K562 (cell line): ENCODE measurements around the gene IL2. TPM values are rescaled to one million over a fixed set of nuclear protein-coding genes. Genes with fewer than 3 reads are reported as not detected.
A peak's percentile ranks its signal among the peaks of the same experiment; 100 is the strongest.

Experiments used
- ATAC-seq: fragments of 200-7000 bp; cut with Tn5 transposase; 3 replicates; pipeline ENCODE4 v1.9.1; 2020; ENCODE audit warnings: moderate library complexity
- Bru-seq: library from RNA; stranded (reverse); fragments of 400-500 nt; gene quantifications from one replicate; lab custom pipeline; 2021; lab: Mats Ljungman, UMichigan
- BruChase-seq, 2 experiments: library from RNA; stranded (reverse); fragments of 400-500 nt; gene quantifications; one replicate each; lab custom pipeline; 2021; lab: Mats Ljungman, UMichigan
- BruUV-seq: library from RNA; stranded (reverse); fragments of 400-500 nt; replicated peaks from 2 replicates; lab custom pipeline; 2021; lab: Mats Ljungman, UMichigan
- CTCF ChIA-PET: fragments of 300-600 bp; formaldehyde crosslinking; extraction: SDS; loops from one replicate; lab custom pipeline; 2021; ENCODE audit warnings: low intra/inter-chr PET ratio; lab: Yijun Ruan, JAX
- POLR2A ChIA-PET: fragments of 300-600, 350-650 bp; sonication (Branson Sonifier 250); formaldehyde crosslinking; extraction: SDS; loops from one replicate; lab custom pipeline; 2021; ENCODE audit warnings: antibody characterized with exemption, inconsistent platforms; lab: Yijun Ruan, JAX
- DNase-seq, 4 experiments: peaks; one replicate each; pipeline versions ENCODE4 v3.0.0 to v3.0.0-alpha.2; 2011 to 2018; ENCODE audit warnings: low spot score in 3 of 4, mixed read lengths in 3 of 4; ENCODE audit errors: extremely low read depth in 1 of 4
- FAIRE-seq: peaks from 2 replicates; lab custom pipeline; 2011; peaks lifted over from hg19 to GRCh38; lab: Jason Lieb, UNC
- H2AFZ ChIP-seq: 2 replicates; pipeline ENCODE4 v1.6.0; 2011; ENCODE audit warnings: low read depth, low read length, control low read depth, inconsistent platforms
- H3K27ac ChIP-seq: fragments of 200-600 bp; 3 replicates; pipeline ENCODE4 v1.8.0; 2011; ENCODE audit warnings: low read depth, mild to moderate bottlenecking, control low read depth, inconsistent platforms, low read length, moderate library complexity, mixed read lengths; ENCODE audit errors: extremely low read depth
- H3K27me3 ChIP-seq, 2 experiments: fragments of 300-600 bp in 1 of 2; 2 replicates in 1 of 2; 3 replicates in 1 of 2; pipeline versions ENCODE4 v1.6.0 to v1.8.0; 2011; ENCODE audit warnings: inconsistent platforms in 2 of 2, low read length in 2 of 2, mild to moderate bottlenecking in 1 of 2, mixed read lengths in 1 of 2, moderate library complexity in 1 of 2; ENCODE audit not compliant: control insufficient read depth in 2 of 2, insufficient read depth in 2 of 2
- H3K36me3 ChIP-seq: fragments of 300-600 bp; 3 replicates; pipeline ENCODE4 v1.8.0; 2011; ENCODE audit warnings: mild to moderate bottlenecking, low read length, inconsistent platforms; ENCODE audit not compliant: control insufficient read depth, insufficient read depth
- H3K4me1 ChIP-seq, 2 experiments: fragments of 200-600 bp in 1 of 2; replicated peaks in 1 of 2; 2 replicates in 1 of 2; 3 replicates in 1 of 2; pipeline versions ENCODE4 v1.5.1 to v1.8.0; 2011; ENCODE audit warnings: inconsistent platforms in 2 of 2, low read length in 2 of 2, mild to moderate bottlenecking in 1 of 2, mixed read lengths in 1 of 2, moderate library complexity in 1 of 2; ENCODE audit not compliant: control insufficient read depth in 2 of 2, insufficient read depth in 2 of 2
- H3K4me2 ChIP-seq: 2 replicates; pipeline ENCODE4 v1.6.1; 2011; ENCODE audit warnings: low read length, control low read depth, inconsistent platforms, mixed read lengths; ENCODE audit not compliant: insufficient read depth
- H3K4me3 ChIP-seq: fragments of 200-600 bp; sonication (generic), shearing (Covaris generic); 2 replicates; pipeline ENCODE4 v1.5.1; 2016; ENCODE audit warnings: control low read depth, inconsistent platforms
- H3K79me2 ChIP-seq: fragments of 200-600 bp; 3 replicates; pipeline ENCODE4 v1.8.0; 2011; ENCODE audit warnings: low read length, inconsistent platforms; ENCODE audit not compliant: control insufficient read depth, insufficient read depth
- H3K9ac ChIP-seq, 2 experiments: 2 replicates each; pipeline versions ENCODE4 v1.6.0 to v1.6.1; 2011; ENCODE audit warnings: low read depth in 2 of 2, low read length in 2 of 2, control low read depth in 1 of 2, inconsistent platforms in 1 of 2, mild to moderate bottlenecking in 1 of 2, mixed read lengths in 1 of 2; ENCODE audit not compliant: insufficient read depth in 1 of 2
- H3K9me1 ChIP-seq: one replicate; pipeline ENCODE4 v1.6.0; 2011; ENCODE audit warnings: inconsistent platforms, mild to moderate bottlenecking, low read length, moderate library complexity; ENCODE audit not compliant: control insufficient read depth, insufficient read depth
- H3K9me3 ChIP-seq: replicated peaks from 2 replicates; pipeline ENCODE4 v1.5.1; 2011; ENCODE audit warnings: low read depth, low read length, inconsistent platforms; ENCODE audit not compliant: control insufficient read depth, insufficient read depth
- H4K20me1 ChIP-seq: replicated peaks from 2 replicates; pipeline ENCODE4 v1.6.1; 2011; ENCODE audit warnings: low read length, inconsistent platforms, mixed read lengths; ENCODE audit not compliant: control insufficient read depth, insufficient read depth
- BRD4 ChIP-seq: fragments of 200-600 bp; sonication (generic); IDR thresholded peaks from 2 replicates; pipeline ENCODE4 v1.6.1; 2017; ENCODE audit warnings: inconsistent platforms
- CBX3 ChIP-seq, 2 experiments: IDR thresholded peaks; 1 replicate in 1 of 2; 2 replicates in 1 of 2; pipeline ENCODE4 v1.6.1; 2012; ENCODE audit warnings: inconsistent platforms in 2 of 2, low read length in 2 of 2, borderline replicate concordance in 1 of 2, control low read depth in 1 of 2
- CHD1 ChIP-seq: fragments of 200-600 bp; sonication (generic); IDR thresholded peaks from one replicate; pipeline ENCODE4 v1.6.1; 2012; ENCODE audit warnings: mild to moderate bottlenecking, moderate library complexity, low read length, inconsistent platforms
- CHD2 ChIP-seq: IDR thresholded peaks from 2 replicates; pipeline ENCODE4 v1.6.1; 2011; ENCODE audit warnings: low read depth, low read length
- JUN ChIP-seq, 2 experiments: sonication (generic) in 1 of 2; formaldehyde crosslinking in 1 of 2; IDR thresholded peaks; 2 replicates each; pipeline versions ENCODE4 v1.6.1 to v1.8.0; 2012 to 2022; ENCODE audit warnings: borderline replicate concordance in 2 of 2, mild to moderate bottlenecking in 2 of 2, improper control_type of control experiment in 1 of 2, low read depth in 1 of 2, low read length in 1 of 2, missing genetic modification reagents in 1 of 2
- NUFIP1 ChIP-seq: fragments of 450-650 bp; IDR thresholded peaks from 2 replicates; pipeline ENCODE4 v1.6.1; 2018; ENCODE audit not compliant: partially characterized antibody
- PHF20 ChIP-seq: fragments of 450-650 bp; IDR thresholded peaks from 2 replicates; pipeline ENCODE4 v1.6.1; 2018; ENCODE audit not compliant: partially characterized antibody
- PHF21A ChIP-seq: fragments of 450-650 bp; IDR thresholded peaks from 2 replicates; pipeline ENCODE4 v1.6.1; 2017; ENCODE audit warnings: low read depth, borderline replicate concordance
- POLR3G ChIP-seq: IDR thresholded peaks from 2 replicates; pipeline ENCODE4 v1.6.1; 2011; ENCODE audit not compliant: insufficient read length, insufficient replicate concordance; ENCODE audit errors: extremely low read depth
- YY1 ChIP-seq, 3 experiments: IDR thresholded peaks; 2 replicates each; pipeline ENCODE4 v1.6.1; 2011; ENCODE audit warnings: low read length in 2 of 3, mild to moderate bottlenecking in 2 of 3, moderate library complexity in 2 of 3, borderline replicate concordance in 1 of 3, control low read depth in 1 of 3, low read depth in 1 of 3; ENCODE audit not compliant: insufficient read depth in 3 of 3, insufficient replicate concordance in 2 of 3, control insufficient read depth in 1 of 3, insufficient read length in 1 of 3; ENCODE audit errors: extremely low read depth in 1 of 3
- ZNF217 ChIP-seq: sonication (generic); formaldehyde crosslinking; IDR thresholded peaks from 2 replicates; pipeline ENCODE4 v1.8.0; 2022; ENCODE audit warnings: mild to moderate bottlenecking, missing genetic modification reagents
- WGBS: fragments of 100-300 bp; shearing (Covaris generic); methylation state at CpG from one replicate; pipeline ENCODE4 v1.1.6; 2016; ENCODE audit warnings: low coverage, mixed read lengths; ENCODE audit not compliant: insufficient coverage; ENCODE audit errors: missing lambda C conversion rate; 5-methylcytosine and 5-hydroxymethylcytosine counted together
- in situ Hi-C: fragments of 300-500 bp; cut with MboI; formaldehyde crosslinking; loops from 4 replicates; pipeline ENCODE4 v1.15.0; 2018; ENCODE audit warnings: inconsistent platforms, mixed read lengths
- intact Hi-C: fragments of 100-400 bp; cut with micrococcal nuclease; formaldehyde crosslinking; loops from 2 replicates; pipeline ENCODE4 v1.14.2; 2022
- long read RNA-seq, 3 experiments: library from polyadenylated mRNA in 2 of 3; library from RNA in 1 of 3; unstranded in 2 of 3; stranded (forward) in 1 of 3; transcript quantifications; one replicate each; pipeline ENCODE4 v2.0.0, GENCODE V29; 2019 to 2022
- polyA minus RNA-seq, 3 experiments: library from RNA; depleted of rRNA, polyadenylated mRNA; stranded (reverse); fragments of >200 nt; gene quantifications; 2 replicates each; pipeline ENCODE4 v1.2.3, GENCODE V29; 2011
- polyA plus RNA-seq, 8 experiments: library from polyadenylated mRNA; depleted of rRNA in 4 of 8; stranded (reverse) in 5 of 8; unstranded in 3 of 8; fragments of >200 nt; fragmentation: Nextera tagmentation in 2 of 8; fragmentation: Illumina TruSeq in 1 of 8; extraction: Ambion mirVana in 2 of 8; extraction: Trizol in 1 of 8; gene quantifications; 2 replicates each; pipeline versions ENCODE4 v1.2.1 to v1.2.3, GENCODE V29; 2011 to 2014; ENCODE audit warnings: inconsistent platforms in 1 of 8, missing spikeins in 1 of 8
- total RNA-seq, 7 experiments: library from RNA; depleted of rRNA in 6 of 7; stranded (reverse); fragments of >200 nt in 6 of 7; fragmentation: Illumina TruSeq in 2 of 7; extraction: Trizol in 2 of 7; gene quantifications; 2 replicates each; pipeline versions ENCODE4 v1.2.1 to v1.2.3, GENCODE V29; 2011 to 2021; ENCODE audit warnings: low replicate concordance in 1 of 7

IL2 gene
- total RNA-seq (2011; cell fraction: chromatin; rRNA removed; ENCODE audit: low replicate concordance), result not detected in 2 replicates
- total RNA-seq (2011; cell fraction: nucleolus; rRNA removed), result not detected in 2 replicates
- not detected in 2 replicates for total RNA-seq (2011; cell fraction: nucleoplasm; rRNA removed)
- total RNA-seq (2014; rRNA removed), result not detected in 2 replicates
- total RNA-seq (2014; rRNA removed; fragmentation: Illumina TruSeq; extraction: Trizol), result not detected in 2 replicates
- total RNA-seq (2015; rRNA removed; fragmentation: Illumina TruSeq; extraction: Trizol), result not detected in 2 replicates
- total RNA-seq (2021), result 0.89 and 1.6 TPM in 2 replicates
- not detected in 2 replicates for polyA plus RNA-seq (2011; rRNA removed)
- not detected in 2 replicates for polyA plus RNA-seq (2011; cell fraction: cytosol; rRNA removed)
- not detected in 2 replicates for polyA plus RNA-seq (2011; cell fraction: nucleus; rRNA removed)
- polyA plus RNA-seq (2012), result not detected in 2 replicates
- polyA plus RNA-seq (2014; fragmentation: Illumina TruSeq; extraction: Trizol), result not detected in 2 replicates
- polyA plus RNA-seq (2014; fragmentation: Nextera tagmentation; extraction: Ambion mirVana), result under 1 TPM in 1 of 2 experiments, not detected in 1; 0.11 TPM
- polyA plus RNA-seq (2014; rRNA removed), result not detected in 2 replicates
- not detected in 2 replicates for polyA minus RNA-seq (2011; rRNA and poly(A)+ RNA removed)
- not detected in 2 replicates for polyA minus RNA-seq (2011; cell fraction: cytosol; rRNA and poly(A)+ RNA removed)
- not detected in 2 replicates for polyA minus RNA-seq (2011; cell fraction: nucleus; rRNA and poly(A)+ RNA removed)
- not detected for Bru-seq, nascent RNA
- not detected for BruChase-seq, experiment 1, labeled RNA remaining after a 2-hour chase
- percentile 13 among the genes with signal in this experiment for BruChase-seq, experiment 2, labeled RNA remaining after a 6-hour chase
- long read RNA-seq, experiment 1, result 0 reads
- long read RNA-seq, experiment 2, result 0 reads
- long read RNA-seq, experiment 3, result 0 reads

DNA sequence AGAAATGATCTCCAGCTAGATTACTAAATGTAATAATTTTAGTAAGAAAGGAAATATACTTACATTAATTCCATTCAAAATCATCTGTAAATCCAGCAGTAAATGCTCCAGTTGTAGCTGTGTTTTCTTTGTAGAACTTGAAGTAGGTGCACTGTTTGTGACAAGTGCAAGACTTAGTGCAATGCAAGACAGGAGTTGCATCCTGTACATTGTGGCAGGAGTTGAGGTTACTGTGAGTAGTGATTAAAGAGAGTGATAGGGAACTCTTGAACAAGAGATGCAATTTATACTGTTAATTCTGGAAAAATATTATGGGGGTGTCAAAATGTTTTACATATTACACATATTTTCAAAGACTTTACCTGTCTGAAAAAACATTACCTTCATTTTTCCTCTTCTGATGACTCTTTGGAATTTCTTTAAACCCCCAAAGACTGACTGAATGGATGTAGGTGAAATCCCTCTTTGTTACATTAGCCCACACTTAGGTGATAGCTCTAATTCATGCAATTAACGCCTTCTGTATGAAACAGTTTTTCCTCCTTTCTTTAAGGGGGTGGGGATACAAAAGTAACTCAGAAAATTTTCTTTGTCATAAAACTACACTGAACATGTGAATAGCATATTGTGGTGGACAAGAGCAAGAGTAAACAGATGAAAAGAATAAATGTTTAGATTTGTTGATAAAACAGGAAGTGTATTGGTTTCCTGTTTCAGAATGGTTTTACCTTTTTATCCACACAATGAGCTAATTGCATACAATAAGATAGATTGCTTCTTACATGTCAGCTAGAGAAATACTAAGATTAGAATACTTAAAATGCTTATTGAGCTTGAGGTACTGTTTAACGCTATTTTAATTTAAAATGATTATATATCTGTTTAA is at the start of gene IL2:
TSS of gene IL2 (minus strand) at position 495 of the 886 bp plus-strand sequence. CDS start at position 210, 285 bp downstream.
- in situ Hi-C loops, result no loop called here

More for the DNA sequence above, at the start of gene IL2:
- BruUV-seq, result no TSS peak
- 62% methylated on average over 2 of the region's 2 CpGs for WGBS
- H3K9me3 ChIP-seq, result no peaks in the 10 kb centered on the region
- no peak within 1 kb of the TSS for H3K9ac ChIP-seq
- no peaks in the 10 kb centered on the region for H3K9me1 ChIP-seq
- TF ChIP-seq ZNF217, result no peak
- no peak for TF ChIP-seq CHD1
- TF ChIP-seq PHF21A, result no peak
- no peak for TF ChIP-seq POLR3G
- TF ChIP-seq PHF20, result no peak
- no peak for TF ChIP-seq CBX3 (IDR thresholded peaks at IDR 0.05; ENCODE audit: borderline replicate concordance in 1 of 2, low read length in 2 of 2)
- no peak for TF ChIP-seq YY1 (IDR thresholded peaks at IDR 0.05; ENCODE audit: borderline replicate concordance in 1 of 3, control insufficient read depth in 1 of 3, extremely low read depth in 1 of 3, insufficient read depth in 3 of 3, insufficient read length in 1 of 3, insufficient replicate concordance in 2 of 3, low read depth in 1 of 3, low read length in 2 of 3)
- TF ChIP-seq CHD2, result no peak
- no peak for TF ChIP-seq JUN (IDR thresholded peaks at IDR 0.05; ENCODE audit: borderline replicate concordance, low read depth, low read length)
- no peak for TF ChIP-seq JUN (CRISPR knock-in tag; IDR thresholded peaks at IDR 0.05; ENCODE audit: borderline replicate concordance)
- no peak for TF ChIP-seq BRD4
- no peak for TF ChIP-seq NUFIP1
- 0 out of 2 replicates have a peak within 1 kb of the TSS, but pooled peaks have one; percentile 2 for H2AFZ ChIP-seq
- H3K27me3 ChIP-seq, result no peaks in the 10 kb centered on the region
- ChIA-PET POLR2A (no interaction called here), CTCF (no interaction called here)
- H3K4me3 ChIP-seq, result no peak within 1 kb of the TSS
- DNase-seq (no peak), FAIRE-seq (no peak), ATAC-seq (no peak)
- intact Hi-C loops, result no loop called here
- no peaks in the 10 kb centered on the region; a peak in 1 of 5 replicates for H3K4me1 ChIP-seq
- no peaks in the 10 kb centered on the region for H3K79me2 ChIP-seq
- no peaks in the 10 kb centered on the region for H4K20me1 ChIP-seq
- H3K36me3 ChIP-seq, result no peaks in the 10 kb centered on the region
- H3K27ac ChIP-seq, result no peak within 1 kb of the TSS
- no peak within 1 kb of the TSS for H3K4me2 ChIP-seq
